Stomach (tissue), 9 donors: Measurements from ENCODE around the gene ASTN1. TPM values are rescaled to one million over a fixed set of nuclear protein-coding genes. Genes with fewer than 3 reads are reported as not detected.

ENCODE experiments used
- DNase-seq, 2 donors: peaks; one replicate each; pipeline versions ENCODE4 v3.0.0 to v3.0.0-alpha.2; 2013 to 2019
- H3K27ac ChIP-seq, 5 donors: fragments of 200-600 bp in 4 of 5; sonication (generic) in 4 of 5; one replicate each; pipeline ENCODE4 v1.5.1; 2013 to 2019; ENCODE audit warnings: mild to moderate bottlenecking in 1 of 5, moderate library complexity in 1 of 5
- H3K27me3 ChIP-seq, 3 donors: fragments of 200-600 bp; sonication (generic); one replicate each; pipeline ENCODE4 v1.5.1; 2017 to 2019; ENCODE audit warnings: mixed run types in 1 of 3
- H3K36me3 ChIP-seq, 4 donors: fragments of 200-600 bp; sonication (generic); 1 replicate in 3 of 4; 2 replicates in 1 of 4; pipeline ENCODE4 v1.5.1; 2016 to 2019
- H3K4me1 ChIP-seq, 4 donors: fragments of 200-600 bp; sonication (generic); one replicate each; pipeline ENCODE4 v1.5.1; 2016 to 2019
- H3K4me3 ChIP-seq, 4 donors: fragments of 200-600 bp; sonication (generic) in 3 of 4; one replicate each; pipeline ENCODE4 v1.5.1; 2016 to 2019; ENCODE audit warnings: mild to moderate bottlenecking in 1 of 4
- H3K9me3 ChIP-seq, 4 donors: fragments of 200-600 bp; sonication (generic); one replicate each; pipeline ENCODE4 v1.5.1; 2016 to 2019
- EP300 ChIP-seq: sonication (generic); formaldehyde crosslinking; IDR thresholded peaks from one replicate; pipeline ENCODE4 v1.6.1; 2017; ENCODE audit warnings: antibody characterized with exemption
- POLR2A ChIP-seq, 4 donors: fragments of 450-650 bp; IDR thresholded peaks; one replicate each; pipeline ENCODE4 v1.6.1; 2016; ENCODE audit warnings: antibody characterized with exemption in 4 of 4, control low read depth in 2 of 4, mild to moderate bottlenecking in 1 of 4, moderate library complexity in 1 of 4
- POLR2AphosphoS5 ChIP-seq, 3 donors: sonication (generic); formaldehyde crosslinking; IDR thresholded peaks; one replicate each; pipeline ENCODE4 v1.6.1; 2016; ENCODE audit warnings: antibody characterized with exemption in 3 of 3
- WGBS, 5 donors: extraction: QIAGEN DNeasy Blood & Tissue Kit in 3 of 5; methylation state at CpG; one replicate each; pipeline versions ENCODE4 v1.1.5 to v1.1.7; 2013 to 2018; 5-methylcytosine and 5-hydroxymethylcytosine counted together
- intact Hi-C: fragments of 100-400 bp; cut with DNase I; formaldehyde crosslinking; loops from one replicate; pipeline ENCODE4 v1.15.1; 2023; ENCODE audit warnings: low total_unique reads
- polyA plus RNA-seq, 3 donors: library from polyadenylated mRNA; stranded (reverse); fragments of 200-250 nt; gene quantifications; one replicate each; pipeline ENCODE4 v1.2.3, GENCODE V29; 2013
- total RNA-seq, 5 donors: library from RNA; depleted of rRNA; stranded (reverse); fragments of >200 nt; gene quantifications; one replicate each; pipeline versions ENCODE4 v1.1.0 to v1.2.3, GENCODE V29; 2014 to 2016
- TF ChIP-seq, protein P1 (sequence below), 7 experiments: fragments of 450-650 bp in 4 of 7; fragments of 200-600 bp in 3 of 7; sonication (generic) in 3 of 7; IDR thresholded peaks; one replicate each; pipeline ENCODE4 v1.5.1; 2016 to 2019; ENCODE audit warnings: antibody characterized with exemption in 7 of 7, control low read depth in 2 of 7, mild to moderate bottlenecking in 1 of 7
- donor health status: healthy with polysubstance abuse.
- donor health status: Bipolar disorder and iron deficiency.
- donor health status: healthy.

ASTN1 gene
- total and polyA plus RNA-seq, 8 donors = 0.13 to 2.4 (median 0.51) TPM; not detected in 4

GRCh38 chr1:176976771-176977170 lies 187.7 kb downstream of the ASTN1 start:
- H3K9me3 ChIP-seq = no peaks in the 10 kb centered on the region
- TF ChIP-seq POLR2A (IDR thresholded peaks at IDR 0.05) = no peak
- TF ChIP-seq POLR2AphosphoS5 (IDR thresholded peaks at IDR 0.05) = no peak
- TF ChIP-seq EP300 = no peak
- TF ChIP-seq, protein P1, sequence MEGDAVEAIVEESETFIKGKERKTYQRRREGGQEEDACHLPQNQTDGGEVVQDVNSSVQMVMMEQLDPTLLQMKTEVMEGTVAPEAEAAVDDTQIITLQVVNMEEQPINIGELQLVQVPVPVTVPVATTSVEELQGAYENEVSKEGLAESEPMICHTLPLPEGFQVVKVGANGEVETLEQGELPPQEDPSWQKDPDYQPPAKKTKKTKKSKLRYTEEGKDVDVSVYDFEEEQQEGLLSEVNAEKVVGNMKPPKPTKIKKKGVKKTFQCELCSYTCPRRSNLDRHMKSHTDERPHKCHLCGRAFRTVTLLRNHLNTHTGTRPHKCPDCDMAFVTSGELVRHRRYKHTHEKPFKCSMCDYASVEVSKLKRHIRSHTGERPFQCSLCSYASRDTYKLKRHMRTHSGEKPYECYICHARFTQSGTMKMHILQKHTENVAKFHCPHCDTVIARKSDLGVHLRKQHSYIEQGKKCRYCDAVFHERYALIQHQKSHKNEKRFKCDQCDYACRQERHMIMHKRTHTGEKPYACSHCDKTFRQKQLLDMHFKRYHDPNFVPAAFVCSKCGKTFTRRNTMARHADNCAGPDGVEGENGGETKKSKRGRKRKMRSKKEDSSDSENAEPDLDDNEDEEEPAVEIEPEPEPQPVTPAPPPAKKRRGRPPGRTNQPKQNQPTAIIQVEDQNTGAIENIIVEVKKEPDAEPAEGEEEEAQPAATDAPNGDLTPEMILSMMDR (IDR thresholded peaks at IDR 0.05) = no peak
- no peaks in the 10 kb centered on the region for H3K27me3 ChIP-seq
- no peak overlapping the region for H3K27ac ChIP-seq
- no peaks in the 10 kb centered on the region for H3K36me3 ChIP-seq
- no peaks in the 10 kb centered on the region for H3K4me1 ChIP-seq
- H3K4me3 ChIP-seq = no peak overlapping the region
- intact Hi-C loops = no loop called here
- 86 to 92% (median 91%) methylated on average over 7 of the region's 7 CpGs for WGBS, 5 donors
- DNase-seq = no peak

- Histone ChIP-seq H3K36me3 (no peaks in the 10 kb centered on the region), H3K4me1 (no peaks in the 10 kb centered on the region), H3K27ac (no peak overlapping the region), H3K4me3 (no peak overlapping the region), H3K27me3 (no peaks in the 10 kb centered on the region), H3K9me3 (no peaks in the 10 kb centered on the region)
- TF ChIP-seq, protein P1 (IDR thresholded peaks at IDR 0.05) = no peak
- TF ChIP-seq EP300 = no peak
- no peak for TF ChIP-seq POLR2A (IDR thresholded peaks at IDR 0.05)
- no peak for TF ChIP-seq POLR2AphosphoS5 (IDR thresholded peaks at IDR 0.05)
- intact Hi-C loops = no loop called here
- no peak for DNase-seq
- WGBS, 5 donors = 48 to 60% (median 54%) methylated on average over 4 of the region's 4 CpGs
Measured at GRCh38 chr1:176976225-176976624, 188.3 kb downstream of the ASTN1 start.

GRCh38 chr1:176964687-176965086 lies 199.8 kb downstream of the ASTN1 start:
- no peak for DNase-seq
- Histone ChIP-seq H3K4me1 (no peaks in the 10 kb centered on the region), H3K27ac (no peak overlapping the region), H3K9me3 (no peaks in the 10 kb centered on the region), H3K36me3 (no peaks in the 10 kb centered on the region), H3K4me3 (no peak overlapping the region), H3K27me3 (no peaks in the 10 kb centered on the region)
- TF ChIP-seq EP300 (no peak), POLR2A (IDR thresholded peaks at IDR 0.05) (no peak), POLR2AphosphoS5 (IDR thresholded peaks at IDR 0.05) (no peak)
- TF ChIP-seq, protein P1 (IDR thresholded peaks at IDR 0.05) = no peak
- 74 to 83% (median 77%) methylated on average over 2 of the region's 2 CpGs for WGBS, 5 donors
- intact Hi-C loops = no loop called here

DNA sequence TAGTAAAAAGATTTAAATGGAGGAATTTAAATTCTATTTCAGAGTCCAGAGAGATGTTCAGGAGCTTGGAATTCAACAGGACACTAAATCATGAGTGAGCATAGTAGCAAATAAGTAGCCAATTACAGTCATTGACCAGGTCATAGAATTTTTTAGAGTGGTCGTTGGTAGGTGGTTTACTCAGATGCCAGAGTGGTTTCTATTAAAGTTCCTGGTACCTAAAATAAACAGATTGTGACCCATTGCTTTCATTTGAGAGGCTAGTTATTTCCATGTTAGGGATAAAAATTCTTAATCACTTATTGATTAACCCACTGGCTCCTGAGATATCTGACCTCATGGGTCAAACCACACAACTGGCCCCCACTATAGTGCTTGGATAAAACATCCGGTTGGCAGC lies 201.3 kb downstream of the ASTN1 start:
- 43 to 70% (median 46%) methylated on average over 2 of the region's 2 CpGs for WGBS, 5 donors
- Histone ChIP-seq H3K9me3 (no peaks in the 10 kb centered on the region), H3K36me3 (no peaks in the 10 kb centered on the region), H3K27ac (no peak overlapping the region), H3K4me1 (no peaks in the 10 kb centered on the region), H3K27me3 (no peaks in the 10 kb centered on the region), H3K4me3 (no peak overlapping the region)
- no peak for DNase-seq
- intact Hi-C loops = no loop called here
- TF ChIP-seq, protein P1 (IDR thresholded peaks at IDR 0.05) = no peak
